Raji (cell line): ENCODE results near the gene TMEM59.

Source experiments
- POLR2A ChIP-seq: IDR thresholded peaks from 2 replicates; pipeline ENCODE4 v1.6.1; 2011; ENCODE audit warnings: low read depth, low read length, control low read depth; ENCODE audit not compliant: insufficient read depth

TMEM59 gene, protein sequence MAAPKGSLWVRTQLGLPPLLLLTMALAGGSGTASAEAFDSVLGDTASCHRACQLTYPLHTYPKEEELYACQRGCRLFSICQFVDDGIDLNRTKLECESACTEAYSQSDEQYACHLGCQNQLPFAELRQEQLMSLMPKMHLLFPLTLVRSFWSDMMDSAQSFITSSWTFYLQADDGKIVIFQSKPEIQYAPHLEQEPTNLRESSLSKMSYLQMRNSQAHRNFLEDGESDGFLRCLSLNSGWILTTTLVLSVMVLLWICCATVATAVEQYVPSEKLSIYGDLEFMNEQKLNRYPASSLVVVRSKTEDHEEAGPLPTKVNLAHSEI

DNA sequence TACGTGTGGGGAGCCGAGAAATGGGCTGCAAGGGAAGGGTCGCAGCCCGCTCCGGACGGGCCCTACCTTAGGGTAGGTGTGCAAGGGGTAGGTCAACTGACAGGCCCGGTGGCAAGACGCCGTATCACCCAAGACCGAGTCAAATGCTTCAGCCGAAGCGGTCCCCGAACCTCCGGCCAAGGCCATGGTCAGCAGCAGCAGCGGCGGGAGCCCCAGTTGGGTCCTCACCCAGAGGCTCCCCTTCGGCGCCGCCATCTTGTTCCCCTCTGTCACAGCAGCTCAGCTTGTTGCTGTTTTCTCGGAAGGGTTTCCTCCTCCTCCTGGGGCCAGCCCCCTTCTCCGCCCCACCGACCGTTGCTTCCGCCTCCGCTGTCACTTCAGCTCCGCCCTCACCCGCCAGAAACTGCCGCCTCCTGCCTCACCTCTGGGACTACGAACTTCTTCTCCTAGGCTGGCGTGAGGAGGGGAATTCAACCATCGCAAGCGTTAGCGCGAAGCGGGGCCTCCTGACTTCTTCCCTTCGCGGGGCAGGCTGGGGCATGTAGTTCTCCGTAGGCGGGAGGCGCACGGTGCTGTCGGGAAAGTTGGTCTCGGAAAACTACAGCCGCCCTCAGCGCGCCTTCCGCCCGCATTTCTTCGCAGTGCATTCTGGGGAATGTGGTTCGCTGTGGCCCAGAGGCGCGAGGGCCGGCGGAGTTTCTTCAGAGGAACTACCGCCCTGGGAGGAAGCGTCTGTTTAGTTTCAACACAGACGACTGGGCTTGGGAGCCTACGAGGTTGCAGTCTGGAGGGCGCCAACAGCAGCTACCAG is at the start of gene TMEM59, which contains the start of gene TCEANC2:
TMEM59 (minus strand) TSS at position 271 of the 811 bp plus-strand sequence; CDS start at position 255, 16 bp downstream.
TCEANC2 (plus strand) TSS at position 675 of the 811 bp plus-strand sequence. CDS start 815 bp downstream, outside the sequence.
- TF ChIP-seq POLR2A, result peak; percentile 73

DNA sequence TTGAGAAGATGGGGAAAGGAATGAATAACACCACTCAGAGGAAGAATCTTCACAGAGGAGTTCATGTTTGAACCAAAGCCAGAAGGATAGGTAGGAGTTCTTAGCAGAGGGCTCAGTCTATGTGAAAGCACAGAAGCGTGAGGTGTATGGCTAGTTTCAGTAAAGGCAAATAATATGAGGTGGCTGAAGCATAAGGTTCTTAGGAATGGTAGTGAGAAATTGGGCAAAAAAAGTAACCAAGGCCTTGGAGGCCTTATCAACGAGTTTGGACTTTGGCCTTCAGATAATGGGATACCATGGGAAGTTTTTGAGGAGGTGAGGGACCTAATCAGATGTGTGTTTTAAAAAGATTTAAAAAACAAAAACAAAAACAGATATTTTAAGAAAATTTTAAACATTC is 47.5 kb upstream of the TMEM59 start:
- TF ChIP-seq POLR2A, result no peak

DNA sequence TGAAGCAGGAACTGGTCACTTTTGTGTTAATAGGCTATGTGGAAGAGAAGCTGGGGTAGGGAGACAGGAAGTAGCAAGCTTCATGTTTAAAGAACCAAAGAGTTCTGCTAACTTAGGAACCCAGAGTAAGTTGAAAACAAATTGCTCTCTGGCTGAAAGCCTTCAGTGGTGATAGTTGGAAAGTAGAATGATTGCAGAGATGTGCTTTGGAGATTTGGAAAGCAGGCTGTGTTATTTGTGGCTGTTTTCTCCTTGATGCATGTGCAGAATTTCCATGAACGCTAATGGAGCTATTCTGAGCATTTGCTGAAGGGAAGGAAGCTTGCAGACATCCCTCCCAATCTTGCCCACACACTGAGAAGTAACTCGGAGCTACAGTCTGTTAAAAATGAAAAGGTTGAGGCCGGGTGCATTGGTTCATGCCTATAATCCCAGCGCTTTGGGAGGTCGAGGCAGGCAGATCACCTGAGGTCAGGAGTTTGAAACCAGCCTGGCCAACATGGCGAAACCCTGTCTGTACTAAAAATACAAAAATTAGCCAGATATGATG is 46.1 kb upstream of the TMEM59 start:
- no peak for TF ChIP-seq POLR2A

DNA sequence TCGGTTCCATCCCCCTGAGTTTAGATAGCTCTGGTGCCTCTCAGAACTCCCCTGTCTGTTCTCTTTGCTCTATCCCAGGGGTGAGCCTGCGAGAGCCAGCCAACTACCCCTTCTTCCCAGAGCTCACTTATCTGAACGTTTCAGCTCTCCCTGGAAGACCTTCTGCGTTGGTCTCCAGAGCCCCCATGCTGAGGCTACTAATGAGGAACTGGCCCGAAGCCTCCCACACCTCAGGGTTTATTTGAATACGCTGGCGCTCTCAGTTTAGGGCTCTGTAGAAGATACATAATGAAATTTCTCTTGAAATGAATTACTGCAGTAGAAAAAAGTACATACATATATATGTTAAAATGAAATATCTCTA is 43.9 kb upstream of the TMEM59 start:
- TF ChIP-seq POLR2A, result no peak

DNA sequence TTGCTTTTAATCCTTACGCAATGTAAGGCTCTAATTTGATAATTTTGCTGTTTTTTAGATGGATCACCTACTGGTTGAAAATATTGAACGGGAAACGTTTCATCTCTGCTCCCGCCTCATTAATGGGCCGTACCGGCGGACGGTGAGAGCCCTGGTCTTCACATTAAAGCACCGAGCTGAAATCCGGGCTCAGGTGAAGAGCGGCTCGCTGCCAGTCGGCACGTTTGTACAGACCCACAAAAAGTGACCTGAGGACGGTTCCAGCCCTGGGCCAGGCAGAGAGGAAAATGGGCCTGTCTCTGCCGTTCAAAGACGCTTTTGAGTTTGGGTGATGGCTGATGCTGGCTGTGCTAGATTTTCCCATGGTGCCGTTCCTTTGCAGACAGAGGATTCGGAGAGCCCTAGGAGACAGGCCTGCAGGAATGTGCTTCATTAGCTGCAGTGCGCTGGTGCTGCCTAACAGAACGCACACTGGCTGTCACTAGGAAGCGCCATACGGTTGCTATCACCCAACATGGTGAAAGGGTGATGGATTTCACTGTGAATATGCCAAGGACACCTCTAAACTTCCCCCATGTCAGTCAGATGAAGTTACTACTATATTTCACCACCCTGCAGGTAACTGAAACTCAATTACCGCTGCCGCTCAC is 43.3 kb upstream of the TMEM59 start:
- TF ChIP-seq POLR2A, result no peak

DNA sequence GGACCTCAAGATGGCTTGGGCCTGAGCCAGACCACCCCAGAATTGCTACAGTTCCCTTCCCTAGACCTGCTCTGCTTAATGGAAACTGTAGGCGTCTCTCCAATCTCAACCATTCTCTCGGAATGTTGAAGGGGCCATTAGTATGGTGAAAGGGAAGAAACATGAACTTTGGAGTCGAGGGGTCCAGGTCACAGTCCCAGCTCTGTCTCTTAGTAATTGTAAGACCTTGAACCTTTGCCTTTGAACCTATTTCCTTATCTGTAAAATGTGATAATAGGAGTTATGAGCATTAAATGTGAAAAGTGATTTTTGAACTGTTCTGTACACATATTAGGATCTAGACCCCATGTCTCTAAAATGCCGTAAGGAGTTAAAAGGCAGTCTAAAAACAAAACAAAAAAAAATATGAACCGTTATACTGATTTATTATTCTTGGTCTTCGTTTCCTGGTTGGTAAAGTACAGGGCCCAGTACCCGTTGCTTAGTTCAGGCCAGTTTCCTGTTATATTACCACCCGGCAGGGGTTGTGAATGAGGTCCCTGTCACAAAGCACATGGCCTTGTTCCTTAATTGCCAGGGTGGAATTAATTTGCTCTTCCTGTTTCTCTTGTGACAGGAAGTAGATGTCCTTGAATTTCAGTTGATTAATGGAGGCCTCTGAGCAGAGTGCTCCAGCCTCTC is 42.7 kb upstream of the TMEM59 start:
- TF ChIP-seq POLR2A, result no peak

DNA sequence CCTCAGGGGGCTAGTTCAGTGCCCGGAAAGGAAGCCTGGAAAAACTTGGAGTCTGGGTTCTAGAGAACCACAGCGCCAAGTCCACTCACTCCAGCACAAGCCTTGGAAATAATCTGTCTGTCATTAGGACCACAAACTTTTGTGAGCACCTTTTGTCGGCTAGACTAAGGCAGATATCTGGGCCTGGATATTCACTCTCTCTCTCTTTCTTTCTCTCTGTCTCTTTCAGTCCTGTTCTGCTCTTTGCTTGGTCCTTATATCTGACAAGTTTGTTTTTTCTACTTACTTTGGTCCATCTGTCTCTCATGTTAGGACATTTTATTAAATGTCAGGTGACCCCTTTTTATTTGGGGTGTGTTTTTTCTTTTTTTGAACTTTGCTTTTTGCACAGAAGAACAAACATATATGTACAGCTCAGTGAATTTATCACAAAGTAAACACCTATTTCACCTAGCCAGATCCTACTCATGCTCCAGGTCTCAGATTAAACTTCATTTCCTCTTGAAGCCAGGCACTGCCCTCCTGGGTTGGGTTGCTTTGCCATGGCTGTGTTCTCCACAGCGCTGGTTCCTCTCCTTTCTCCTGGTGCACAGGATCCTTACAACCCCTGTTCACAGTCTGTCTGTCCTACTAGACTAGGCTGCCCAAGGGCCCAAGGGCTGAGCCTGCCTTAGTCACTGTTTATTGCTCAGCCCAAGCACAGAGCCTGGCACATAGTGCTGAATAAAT is 41.2 kb upstream of the TMEM59 start:
- TF ChIP-seq POLR2A, result no peak

DNA sequence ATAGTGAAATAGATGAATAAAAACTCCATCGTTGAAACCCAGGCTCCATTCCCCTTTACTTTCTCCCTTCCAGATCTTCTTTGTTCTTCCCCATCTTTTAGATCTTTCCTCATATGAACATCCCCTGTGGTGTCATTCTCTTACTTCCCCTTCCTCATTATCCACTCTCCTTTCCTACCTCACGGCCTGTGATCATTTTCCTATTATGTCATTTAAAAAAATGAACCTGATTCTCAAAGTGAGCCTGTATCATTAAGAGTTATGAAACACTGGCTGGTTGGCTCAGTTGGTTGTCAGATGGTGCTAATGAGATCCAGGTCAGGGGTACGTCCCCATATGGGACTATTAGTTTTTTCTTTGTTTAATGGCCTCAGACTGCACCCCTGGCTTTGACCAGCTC is 38.7 kb upstream of the TMEM59 start:
- TF ChIP-seq POLR2A, result no peak

DNA sequence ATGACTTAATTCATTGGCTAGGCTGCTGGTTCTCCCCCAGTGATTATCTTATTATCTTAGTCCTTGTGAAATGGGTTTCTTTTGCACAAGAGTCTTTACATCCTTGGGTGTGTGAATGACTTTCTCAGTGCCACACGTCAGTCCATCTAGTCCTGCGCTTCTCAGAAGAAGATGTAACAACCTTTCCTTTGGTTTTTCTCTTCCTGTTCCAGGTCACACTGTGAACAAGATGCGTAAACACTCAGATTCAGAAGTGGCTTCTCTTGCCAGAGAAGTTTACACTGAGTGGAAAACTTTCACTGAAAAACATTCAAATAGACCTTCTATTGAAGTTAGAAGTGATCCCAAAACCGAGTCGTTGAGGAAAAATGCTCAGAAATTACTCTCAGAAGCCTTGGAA is 35.4 kb upstream of the TMEM59 start:
- no peak for TF ChIP-seq POLR2A

DNA sequence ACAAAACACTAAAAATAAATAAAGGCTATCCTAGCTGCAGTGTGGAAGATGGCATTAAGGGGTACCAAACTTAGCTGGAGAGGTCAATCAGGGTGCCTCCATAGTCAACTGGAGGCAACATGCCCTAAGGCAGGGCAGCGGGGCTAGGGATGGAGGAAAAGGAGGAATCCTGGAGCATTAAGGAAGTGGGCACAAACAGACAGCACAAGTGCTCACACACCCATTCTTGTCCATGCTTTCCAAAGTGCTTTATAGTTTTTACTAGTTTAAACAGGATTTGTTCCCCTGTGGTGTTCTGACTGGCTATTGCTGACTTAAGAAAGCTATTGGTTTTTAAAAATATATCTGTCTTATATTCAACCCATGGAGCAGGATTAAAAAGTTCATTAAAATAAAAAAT is 33.8 kb upstream of the TMEM59 start:
- TF ChIP-seq POLR2A, result no peak

DNA sequence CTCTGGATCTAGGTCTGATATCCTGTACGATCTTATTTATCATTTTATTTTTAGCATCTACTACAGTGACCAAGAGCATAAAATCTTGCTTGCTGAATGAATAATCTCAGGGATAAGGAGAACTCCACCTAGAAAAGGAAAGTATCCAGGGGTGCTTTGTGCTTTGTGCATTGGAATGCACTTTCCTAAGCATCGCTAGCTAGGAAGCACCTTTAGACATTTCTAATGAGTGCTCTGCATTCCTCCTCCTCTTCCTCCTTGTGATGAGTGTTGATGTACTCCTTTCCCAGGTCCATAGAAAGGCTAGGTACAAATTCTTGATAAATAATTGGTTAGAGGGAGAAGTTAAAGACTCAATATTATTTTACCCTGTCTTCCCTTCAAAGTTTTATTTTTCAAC is 31.8 kb upstream of the TMEM59 start:
- no peak for TF ChIP-seq POLR2A

DNA sequence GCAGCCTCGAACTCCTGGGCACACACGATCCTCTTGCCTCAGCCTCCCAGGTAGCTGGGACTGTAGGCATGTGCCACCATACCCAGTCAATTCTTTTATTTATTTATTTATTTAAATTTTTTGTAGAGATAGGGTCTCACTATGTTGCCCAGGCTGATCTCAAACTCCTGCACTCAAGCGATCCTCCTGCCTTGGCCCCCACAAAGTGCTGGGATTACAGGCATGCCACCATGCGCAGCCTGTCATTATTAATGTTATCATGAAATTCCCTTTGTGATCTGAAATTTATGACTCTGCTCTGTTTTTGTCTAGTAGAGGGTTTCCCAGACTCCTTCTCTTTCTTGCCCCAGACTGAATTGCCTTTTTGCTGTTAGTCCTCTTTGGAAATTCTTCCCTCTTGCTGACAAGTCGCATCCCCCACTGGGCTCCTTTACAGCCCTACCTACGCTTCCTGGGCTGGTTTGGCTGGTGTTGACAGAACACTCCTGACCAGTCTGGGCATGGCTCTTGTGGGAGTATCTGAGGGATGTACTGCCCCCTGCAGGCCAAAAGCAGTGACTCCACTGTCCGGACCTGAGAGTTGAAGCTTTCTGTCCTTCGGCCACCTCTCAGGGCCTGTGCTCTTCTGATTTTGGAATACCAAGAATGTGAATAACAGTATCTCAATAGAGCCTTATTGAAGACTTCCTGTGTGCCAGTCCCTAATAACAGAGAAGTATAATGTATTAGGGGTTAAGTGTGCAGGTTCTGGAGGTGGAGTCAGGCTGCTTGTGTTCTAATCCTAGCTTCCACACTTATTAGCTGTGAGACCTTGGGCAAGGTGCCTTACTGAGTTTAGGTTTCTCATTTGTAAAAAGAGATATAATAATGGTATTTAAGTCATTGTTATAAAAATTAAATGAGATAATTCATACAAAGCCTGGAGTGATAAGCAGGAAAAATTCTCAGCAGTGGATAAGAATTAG is 28.6 kb upstream of the TMEM59 start:
- TF ChIP-seq POLR2A, result no peak

DNA sequence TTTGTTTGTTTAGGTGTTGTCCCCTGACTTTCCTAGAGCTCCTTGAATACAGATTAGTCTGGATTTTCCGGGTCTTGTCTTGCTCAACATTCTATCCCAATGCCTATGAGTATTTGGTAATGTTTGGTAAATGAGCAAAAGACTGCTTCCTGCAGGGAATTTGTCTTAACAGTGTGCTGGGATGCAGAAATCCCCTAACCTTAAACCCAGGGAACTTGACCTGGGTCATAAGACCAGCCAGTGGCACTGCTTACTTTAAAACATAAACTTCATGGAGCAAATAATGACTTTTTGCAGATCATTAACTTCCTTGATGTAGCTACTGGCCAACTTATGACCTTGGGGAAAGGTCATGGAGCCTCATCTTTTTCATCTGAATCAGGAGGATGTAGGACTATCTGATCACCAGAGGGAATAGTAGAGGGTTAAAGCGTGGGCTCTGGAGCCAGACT is 27.6 kb upstream of the TMEM59 start:
- no peak for TF ChIP-seq POLR2A
